Smooth muscle cell (in vitro differentiated cells): Measurements from ENCODE around the gene CCDC85B. TPM values are rescaled to one million over a fixed set of nuclear protein-coding genes. Genes with fewer than 3 reads are reported as not detected.

Experiments
- DNase-seq: peaks from one replicate; lab custom pipeline; 2025; ENCODE audit not compliant: unreplicated experiment; lab: John Stamatoyannopoulos, UW
- H2AFZ ChIP-seq: fragments of 200-600 bp; sonication (generic); 2 replicates; pipeline ENCODE4 v1.6.0; 2016; ENCODE audit warnings: antibody characterized with exemption, low read depth, mild to moderate bottlenecking
- H3F3A ChIP-seq: fragments of 200-600 bp; sonication (generic); 2 replicates; pipeline ENCODE4 v1.6.0; 2017; ENCODE audit warnings: antibody characterized with exemption, low read depth
- H3K27ac ChIP-seq: fragments of 200-600 bp; sonication (generic); 2 replicates; pipeline ENCODE4 v1.5.1; 2016; ENCODE audit warnings: low read depth, mild to moderate bottlenecking
- H3K27me3 ChIP-seq: fragments of 200-600 bp; sonication (generic); 2 replicates; pipeline ENCODE4 v1.6.1; 2016; ENCODE audit warnings: low read depth, mild to moderate bottlenecking
- H3K36me3 ChIP-seq: fragments of 200-600 bp; sonication (generic); 2 replicates; pipeline ENCODE4 v1.5.1; 2016; ENCODE audit warnings: low read depth
- H3K4me1 ChIP-seq: fragments of 200-600 bp; sonication (generic); 2 replicates; pipeline ENCODE4 v1.5.1; 2016; ENCODE audit warnings: low read depth
- H3K4me2 ChIP-seq: fragments of 200-600 bp; sonication (generic); 2 replicates; pipeline ENCODE4 v1.6.0; 2016; ENCODE audit warnings: mild to moderate bottlenecking
- H3K4me3 ChIP-seq: fragments of 200-600 bp; sonication (generic); 2 replicates; pipeline ENCODE4 v1.5.1; 2016; ENCODE audit warnings: mild to moderate bottlenecking
- H3K79me2 ChIP-seq: fragments of 200-600 bp; sonication (generic); 2 replicates; pipeline ENCODE4 v1.6.0; 2016; ENCODE audit warnings: low read depth, mild to moderate bottlenecking
- H3K9ac ChIP-seq: fragments of 200-600 bp; sonication (generic); 2 replicates; pipeline ENCODE4 v1.6.0; 2016; ENCODE audit warnings: low read depth
- H3K9me3 ChIP-seq: fragments of 200-600 bp; sonication (generic); replicated peaks from 2 replicates; pipeline ENCODE4 v1.5.1; 2016; ENCODE audit warnings: low read depth
- H4K20me1 ChIP-seq: fragments of 200-600 bp; sonication (generic); 2 replicates; pipeline ENCODE4 v1.6.0; 2016; ENCODE audit warnings: low read depth
- WGBS: methylation state at CpG from one replicate; pipeline ENCODE4 v1.1.7; 2016; ENCODE audit warnings: low lambda C conversion rate; 5-methylcytosine and 5-hydroxymethylcytosine counted together
- polyA plus RNA-seq: library from polyadenylated mRNA; unstranded; fragments of >200 nt; fragmentation: Nextera tagmentation; extraction: Ambion mirVana; gene quantifications from 2 replicates; pipeline ENCODE4 v1.2.1, GENCODE V29; 2016
- total RNA-seq: library from RNA; depleted of rRNA; stranded (reverse); fragments of >200 nt; gene quantifications from 2 replicates; pipeline ENCODE4 v1.2.3, GENCODE V29; 2014
- TF ChIP-seq, protein P1 (sequence below): fragments of 200-600 bp; sonication (generic); IDR thresholded peaks from 2 replicates; pipeline ENCODE4 v1.5.1; 2017; ENCODE audit warnings: borderline replicate concordance, mild to moderate bottlenecking, antibody characterized with exemption; ENCODE audit not compliant: insufficient read depth, poor library complexity, severe bottlenecking

CCDC85B gene
- total and polyA plus RNA-seq, 2 experiments from 2014 or later = 19.5 to 55.7 TPM

DNA sequence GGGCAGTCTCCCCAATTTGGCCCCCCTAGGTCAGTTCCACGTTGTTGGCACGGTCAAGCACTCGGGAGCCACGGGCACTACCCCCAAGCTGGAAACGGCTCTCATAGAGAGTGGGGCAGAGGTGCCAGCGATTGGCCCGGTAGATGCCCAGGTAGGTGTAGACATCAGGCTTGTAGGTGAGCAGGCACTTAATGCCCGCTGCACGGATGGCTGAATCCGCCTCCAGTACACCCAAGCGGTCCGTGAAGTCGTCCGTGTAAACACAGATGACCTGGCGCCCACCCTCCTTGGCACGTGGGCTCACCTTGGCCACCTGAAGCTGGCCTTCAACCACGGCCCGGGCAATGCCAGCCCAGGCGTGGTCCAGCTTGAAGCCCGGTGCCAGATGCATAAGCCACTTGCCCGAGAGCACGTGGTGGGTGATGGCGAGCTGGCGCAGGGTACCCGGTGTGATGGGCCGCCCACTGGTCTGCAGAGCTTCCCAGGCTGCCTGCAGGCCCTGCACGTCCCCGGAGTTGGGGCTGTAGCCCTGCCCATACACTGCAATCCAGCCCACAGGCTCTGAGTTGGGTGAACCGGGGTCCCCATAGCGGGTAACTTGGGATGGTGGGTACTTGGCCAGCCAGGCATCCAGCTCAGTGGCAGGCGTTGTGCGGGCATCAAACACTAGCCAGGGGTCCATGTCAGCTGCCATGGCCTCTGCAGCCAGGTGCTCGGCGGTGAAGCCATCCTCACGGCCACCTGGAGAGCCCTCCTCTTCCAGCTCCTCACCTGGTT, 27.1 kb downstream of the CCDC85B start:
- peak overlapping the region; percentile 97 for H3K27ac ChIP-seq
- peaks cover 34% of the 10 kb centered on the region for H3K79me2 ChIP-seq
- DNase-seq = no peak
- H3K9me3 ChIP-seq = no peaks in the 10 kb centered on the region
- WGBS = 92% methylated on average over 35 of the region's 35 CpGs
- H3K36me3 ChIP-seq = no peaks in the 10 kb centered on the region
- H2AFZ ChIP-seq = no peak overlapping the region
- H3F3A ChIP-seq = peaks cover 26% of the 10 kb centered on the region
- TF ChIP-seq, protein P1, sequence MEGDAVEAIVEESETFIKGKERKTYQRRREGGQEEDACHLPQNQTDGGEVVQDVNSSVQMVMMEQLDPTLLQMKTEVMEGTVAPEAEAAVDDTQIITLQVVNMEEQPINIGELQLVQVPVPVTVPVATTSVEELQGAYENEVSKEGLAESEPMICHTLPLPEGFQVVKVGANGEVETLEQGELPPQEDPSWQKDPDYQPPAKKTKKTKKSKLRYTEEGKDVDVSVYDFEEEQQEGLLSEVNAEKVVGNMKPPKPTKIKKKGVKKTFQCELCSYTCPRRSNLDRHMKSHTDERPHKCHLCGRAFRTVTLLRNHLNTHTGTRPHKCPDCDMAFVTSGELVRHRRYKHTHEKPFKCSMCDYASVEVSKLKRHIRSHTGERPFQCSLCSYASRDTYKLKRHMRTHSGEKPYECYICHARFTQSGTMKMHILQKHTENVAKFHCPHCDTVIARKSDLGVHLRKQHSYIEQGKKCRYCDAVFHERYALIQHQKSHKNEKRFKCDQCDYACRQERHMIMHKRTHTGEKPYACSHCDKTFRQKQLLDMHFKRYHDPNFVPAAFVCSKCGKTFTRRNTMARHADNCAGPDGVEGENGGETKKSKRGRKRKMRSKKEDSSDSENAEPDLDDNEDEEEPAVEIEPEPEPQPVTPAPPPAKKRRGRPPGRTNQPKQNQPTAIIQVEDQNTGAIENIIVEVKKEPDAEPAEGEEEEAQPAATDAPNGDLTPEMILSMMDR = no peak
- H3K27me3 ChIP-seq = no peaks in the 10 kb centered on the region
- H3K4me3 ChIP-seq = peak overlapping the region; percentile 92
- peaks cover 19% of the 10 kb centered on the region for H3K4me1 ChIP-seq
- H3K9ac ChIP-seq = peak overlapping the region; percentile 98
- peaks cover 6% of the 10 kb centered on the region for H4K20me1 ChIP-seq
- peak overlapping the region; percentile 93 for H3K4me2 ChIP-seq

- no peaks in the 10 kb centered on the region for H3K27me3 ChIP-seq
- H3K79me2 ChIP-seq = peaks cover 34% of the 10 kb centered on the region
- peaks cover 26% of the 10 kb centered on the region for H3F3A ChIP-seq
- WGBS = 20% methylated on average over 25 of the region's 77 CpGs
- peak within 1 kb of the TSS; percentile 97 for H3K27ac ChIP-seq
- H3K4me2 ChIP-seq = peak within 1 kb of the TSS; percentile 93
- no peaks in the 10 kb centered on the region for H3K36me3 ChIP-seq
- H3K9me3 ChIP-seq = no peaks in the 10 kb centered on the region
- TF ChIP-seq, protein P1 = no peak
- H3K4me3 ChIP-seq = peak within 1 kb of the TSS; percentile 93
- peak within 1 kb of the TSS; percentile 98 for H3K9ac ChIP-seq
- H4K20me1 ChIP-seq = peaks cover 6% of the 10 kb centered on the region
- H2AFZ ChIP-seq = peak within 1 kb of the TSS; percentile 56
- no peak for DNase-seq
- H3K4me1 ChIP-seq = peaks cover 19% of the 10 kb centered on the region
Observed at GRCh38 chr11:65918211-65919140, 28.0 kb downstream of the CCDC85B start, which contains the start of gene C11orf68. TSS of gene C11orf68 (minus strand) at chr11:65919062. CDS start at chr11:65919031, 31 bp downstream.

GRCh38 chr11:65919141-65919572, 28.7 kb downstream of the CCDC85B start, which contains the start of gene DRAP1:
TSS of gene DRAP1 (plus strand) at chr11:65919426. CDS start at chr11:65919502, 76 bp downstream.
- Histone ChIP-seq H3K79me2 (peaks cover 34% of the 10 kb centered on the region), H3F3A (peaks cover 26% of the 10 kb centered on the region), H3K4me1 (peaks cover 19% of the 10 kb centered on the region), H3K9me3 (no peaks in the 10 kb centered on the region), H2AFZ (peak within 1 kb of the TSS; percentile 56), H4K20me1 (peaks cover 6% of the 10 kb centered on the region), H3K4me3 (peak within 1 kb of the TSS; percentile 93), H3K27me3 (no peaks in the 10 kb centered on the region), H3K36me3 (no peaks in the 10 kb centered on the region), H3K27ac (peak within 1 kb of the TSS; percentile 97), H3K4me2 (peak within 1 kb of the TSS; percentile 93), H3K9ac (peak within 1 kb of the TSS; percentile 98)
- peak; percentile 98 for DNase-seq
- TF ChIP-seq, protein P1 = no peak
- WGBS = 0% methylated on average over 7 of the region's 59 CpGs
